CD14-positive monocyte (primary cell): Measurements from ENCODE around the gene ALPG. TPM values are rescaled to one million over a fixed set of nuclear protein-coding genes. Genes with fewer than 3 reads are reported as not detected.
A peak's percentile ranks its signal among the peaks of the same experiment; 100 is the strongest.

ENCODE experiments used
- DNase-seq, 3 donors: peaks; one replicate each; pipeline ENCODE4 v3.0.0-alpha.2; 2011 to 2022
- H2AFZ ChIP-seq: 2 replicates; pipeline ENCODE4 v1.6.0; 2012; ENCODE audit warnings: mild to moderate bottlenecking, low read depth, low read length, inconsistent platforms; ENCODE audit not compliant: insufficient read depth, poor library complexity, severe bottlenecking
- H3K27ac ChIP-seq, 2 donors: 1 replicate in 1 of 2; 2 replicates in 1 of 2; pipeline ENCODE4 v1.5.1; 2012 to 2013; ENCODE audit warnings: low read length in 2 of 2, control low read depth in 1 of 2, inconsistent platforms in 1 of 2, low read depth in 1 of 2, mild to moderate bottlenecking in 1 of 2
- H3K27me3 ChIP-seq, 2 donors: one replicate each; pipeline versions ENCODE4 v1.6.0 to v1.6.1; 2011 to 2013; ENCODE audit warnings: low read length in 2 of 2; ENCODE audit not compliant: control insufficient read depth in 2 of 2, insufficient read depth in 2 of 2
- H3K36me3 ChIP-seq, 2 donors: replicated peaks in 1 of 2; 1 replicate in 1 of 2; 2 replicates in 1 of 2; pipeline versions ENCODE4 v1.5.1 to v1.6.1; 2012 to 2013; ENCODE audit warnings: low read length in 2 of 2, control low read depth in 1 of 2, inconsistent platforms in 1 of 2, mild to moderate bottlenecking in 1 of 2; ENCODE audit not compliant: insufficient read depth in 2 of 2, control insufficient read depth in 1 of 2
- H3K4me1 ChIP-seq, 2 donors: 1 replicate in 1 of 2; 2 replicates in 1 of 2; pipeline versions ENCODE4 v1.5.1 to v1.6.1; 2012 to 2013; ENCODE audit warnings: low read length in 2 of 2, control low read depth in 1 of 2, inconsistent platforms in 1 of 2, mild to moderate bottlenecking in 1 of 2, moderate library complexity in 1 of 2; ENCODE audit not compliant: insufficient read depth in 2 of 2, control insufficient read depth in 1 of 2
- H3K4me2 ChIP-seq: replicated peaks from 2 replicates; pipeline ENCODE3; 2012; ENCODE audit warnings: low read length, moderate library complexity, mild to moderate bottlenecking; ENCODE audit not compliant: poor library complexity, severe bottlenecking; ENCODE audit errors: extremely low read depth
- H3K4me3 ChIP-seq, 3 experiments: fragments of 200-600 bp in 1 of 3; sonication (generic) in 1 of 3; replicated peaks in 1 of 3; 1 replicate in 2 of 3; 2 replicates in 1 of 3; pipeline ENCODE4 v1.5.1; 2011 to 2013; ENCODE audit warnings: low read length in 3 of 3, mild to moderate bottlenecking in 3 of 3, control low read depth in 2 of 3, low read depth in 2 of 3, inconsistent platforms in 1 of 3, moderate library complexity in 1 of 3
- H3K79me2 ChIP-seq: 2 replicates; pipeline ENCODE4 v1.6.0; 2012; ENCODE audit warnings: mild to moderate bottlenecking, control low read depth, inconsistent platforms, low read length, moderate library complexity; ENCODE audit not compliant: insufficient read depth
- H3K9ac ChIP-seq: 2 replicates; pipeline ENCODE4 v1.6.0; 2017; ENCODE audit warnings: low read length, mild to moderate bottlenecking; ENCODE audit not compliant: insufficient read depth, poor library complexity, severe bottlenecking
- H3K9me3 ChIP-seq, 2 donors: replicated peaks in 1 of 2; 1 replicate in 1 of 2; 2 replicates in 1 of 2; pipeline versions ENCODE4 v1.5.1 to v1.6.1; 2012 to 2013; ENCODE audit warnings: low read length in 2 of 2, control low read depth in 1 of 2; ENCODE audit not compliant: control insufficient read depth in 1 of 2, insufficient read depth in 1 of 2
- H4K20me1 ChIP-seq: 2 replicates; pipeline ENCODE4 v1.6.0; 2012; ENCODE audit warnings: mild to moderate bottlenecking, low read length, control low read depth, moderate library complexity; ENCODE audit not compliant: insufficient read depth
- H3K27ac Mint-ChIP-seq, 7 donors: one replicate each; pipeline ENCODE4 v1.8.0; 2020; ENCODE audit warnings: mild to moderate bottlenecking in 7 of 7, mixed read lengths in 7 of 7, moderate library complexity in 6 of 7, inconsistent platforms in 2 of 7
- H3K27me3 Mint-ChIP-seq, 3 donors: one replicate each; pipeline ENCODE4 v1.8.0; 2021 to 2022; ENCODE audit warnings: low read depth in 3 of 3, mild to moderate bottlenecking in 3 of 3, mixed read lengths in 3 of 3, moderate library complexity in 3 of 3, inconsistent platforms in 1 of 3
- H3K36me3 Mint-ChIP-seq, 2 donors: one replicate each; pipeline ENCODE4 v1.8.0; 2020; ENCODE audit warnings: mixed read lengths in 2 of 2, inconsistent platforms in 1 of 2, mild to moderate bottlenecking in 1 of 2
- H3K4me1 Mint-ChIP-seq: one replicate; pipeline ENCODE4 v1.8.0; 2020; ENCODE audit warnings: mild to moderate bottlenecking, mixed read lengths
- H3K4me3 Mint-ChIP-seq, 2 donors: one replicate each; pipeline ENCODE4 v1.8.0; 2020; ENCODE audit warnings: mild to moderate bottlenecking in 2 of 2, mixed read lengths in 2 of 2, moderate library complexity in 1 of 2
- H3K9me3 Mint-ChIP-seq, 7 donors: one replicate each; pipeline ENCODE4 v1.8.0; 2020 to 2022; ENCODE audit warnings: mixed read lengths in 7 of 7, mild to moderate bottlenecking in 6 of 7, moderate library complexity in 6 of 7, inconsistent platforms in 2 of 7
- CTCF ChIP-seq: fragments of 200-600 bp; IDR thresholded peaks from one replicate; pipeline ENCODE4 v1.8.0; 2022; ENCODE audit warnings: antibody characterized with exemption, mild to moderate bottlenecking
- WGBS: methylation state at CpG from one replicate; pipeline ENCODE4 v1.1.5; 2013; ENCODE audit warnings: missing lambda C conversion rate; ENCODE audit not compliant: insufficient coverage; 5-methylcytosine and 5-hydroxymethylcytosine counted together
- intact Hi-C, 2 donors: fragments of 100-400 bp; cut with micrococcal nuclease; formaldehyde crosslinking; loops; one replicate each; pipeline versions ENCODE4 v1.15.0 to v1.15.1; 2023
- polyA minus RNA-seq: library from RNA; depleted of rRNA, polyadenylated mRNA; stranded (reverse); fragments of >200 nt; gene quantifications from 2 replicates; pipeline ENCODE4 v1.2.3, GENCODE V29; 2012
- polyA plus RNA-seq, 3 donors: library from polyadenylated mRNA; depleted of rRNA in 1 of 3; unstranded in 2 of 3; stranded (reverse) in 1 of 3; fragments of 300-500 nt in 2 of 3; fragments of >200 nt in 1 of 3; fragmentation: Illumina TruSeq in 2 of 3; gene quantifications; 1 replicate in 2 of 3; 2 replicates in 1 of 3; pipeline ENCODE4 v1.2.3, GENCODE V29; 2012 to 2021
- total RNA-seq, 12 experiments: library from RNA in 1 of 12; stranded (reverse) in 1 of 12; fragments of 120-200 nt in 1 of 12; gene quantifications; one replicate each; pipeline ENCODE4 v1.2.4 and lab custom pipeline; 2013 to 2026; ENCODE audit warnings: mixed read lengths in 6 of 12, inconsistent platforms in 1 of 12

Gene ALPG
- not detected for total RNA-seq (2013)
- polyA plus RNA-seq (not detected), polyA minus RNA-seq (not detected in 2 replicates), total RNA-seq (lab: John Stamatoyannopoulos, UW) (0 to 0.15 (median 0) reads per million in 11 experiments)

- no peaks in the 10 kb centered on the region for H3K9me3 Mint-ChIP-seq
- no peaks in the 10 kb centered on the region for H3K36me3 Mint-ChIP-seq
Measured at GRCh38 chr2:232406556-232407310, at the start of gene ALPG. ALPG (plus strand) TSS chr2:232406844; CDS start chr2:232406895, 51 bp downstream.

GRCh38 chr2:232361646-232362045 is 45.0 kb upstream of the ALPG start:
- Mint-ChIP-seq H3K9me3 (peaks cover 7 to 17% (median 14%) of the 10 kb centered on the region in 7 donors), H3K4me3 (no peak overlapping the region), H3K36me3 (no peaks in the 10 kb centered on the region), H3K4me1 (peaks cover 16% of the 10 kb centered on the region), H3K27ac (no peak overlapping the region), H3K27me3 (peaks cover 3 to 6% (median 4%) of the 10 kb centered on the region in 3 donors)
- H3K9ac ChIP-seq, result no peak overlapping the region
- H2AFZ ChIP-seq, result no peak overlapping the region
- DNase-seq, result no peak
- H3K27me3 ChIP-seq, result no peaks in the 10 kb centered on the region
- no peak overlapping the region for H3K4me2 ChIP-seq
- WGBS, result 100% methylated on average over 3 of the region's 5 CpGs
- H3K27ac ChIP-seq, result no peak overlapping the region
- no peak for TF ChIP-seq CTCF
- intact Hi-C loops, result no loop called here
- H3K4me3 ChIP-seq, result no peak overlapping the region
- H3K9me3 ChIP-seq, result peaks cover 11 to 18% of the 10 kb centered on the region in 2 donors
- no peaks in the 10 kb centered on the region for H3K36me3 ChIP-seq
- peaks cover 8 to 9% of the 10 kb centered on the region in 2 donors for H3K4me1 ChIP-seq
- no peaks in the 10 kb centered on the region for H3K79me2 ChIP-seq
- no peaks in the 10 kb centered on the region for H4K20me1 ChIP-seq

More at GRCh38 chr2:232406556-232407310, at the start of gene ALPG:
- Histone ChIP-seq H3K79me2 (no peaks in the 10 kb centered on the region), H3K4me1 (no peaks in the 10 kb centered on the region), H3K9me3 (no peaks in the 10 kb centered on the region), H3K27ac (no peak within 1 kb of the TSS), H2AFZ (no peak within 1 kb of the TSS), H3K4me2 (no peak within 1 kb of the TSS), H3K36me3 (no peaks in the 10 kb centered on the region), H3K27me3 (no peaks in the 10 kb centered on the region), H3K9ac (no peak within 1 kb of the TSS), H4K20me1 (no peaks in the 10 kb centered on the region), H3K4me3 (no peak within 1 kb of the TSS)
- DNase-seq, result no peak
- Mint-ChIP-seq H3K27me3 (peaks cover 4 to 21% (median 10%) of the 10 kb centered on the region in 3 donors), H3K27ac (peak within 1 kb of the TSS in 1 of 7 donors; percentile 4), H3K4me1 (no peaks in the 10 kb centered on the region), H3K4me3 (no peak within 1 kb of the TSS)
- 96% methylated on average over 12 of the region's 17 CpGs for WGBS
- no peak for TF ChIP-seq CTCF
- intact Hi-C loops, result no loop called here
